Adrenal gland (tissue), 12 donors: ENCODE results near the gene CIAO3. TPM values are rescaled to one million over a fixed set of nuclear protein-coding genes. Genes with fewer than 3 reads are reported as not detected.

Experiments
- DNase-seq, 7 donors: peaks; one replicate each; pipeline ENCODE4 v3.0.0-alpha.2; 2019 to 2020
- H3K27ac ChIP-seq, 5 donors: fragments of 200-600 bp; sonication (generic) in 4 of 5; 1 replicate in 3 of 5; 2 replicates in 2 of 5; pipeline versions ENCODE4 v1.5.1 to v1.8.0; 2016 to 2020; ENCODE audit warnings: mild to moderate bottlenecking in 1 of 5
- H3K27me3 ChIP-seq: fragments of 200-600 bp; 2 replicates; pipeline ENCODE4 v1.8.0; 2021
- H3K36me3 ChIP-seq, 2 donors: fragments of 200-600 bp; replicated peaks in 1 of 2; 1 replicate in 1 of 2; 2 replicates in 1 of 2; pipeline versions ENCODE4 v1.5.1 to v1.8.0; 2018 to 2022
- H3K4me1 ChIP-seq, 2 donors: fragments of 200-600 bp; replicated peaks in 1 of 2; 1 replicate in 1 of 2; 2 replicates in 1 of 2; pipeline versions ENCODE4 v1.5.1 to v1.8.0; 2018 to 2021
- H3K4me3 ChIP-seq, 4 donors: fragments of 200-600 bp; sonication (generic) in 3 of 4; one replicate each; pipeline ENCODE4 v1.5.1; 2016 to 2018
- H3K9me3 ChIP-seq, 3 donors: fragments of 200-600 bp; sonication (generic) in 1 of 3; replicated peaks in 1 of 3; 1 replicate in 2 of 3; 2 replicates in 1 of 3; pipeline versions ENCODE4 v1.5.1 to v1.8.0; 2016 to 2021
- POLR2A ChIP-seq, 2 donors: fragments of 450-650 bp; IDR thresholded peaks; one replicate each; pipeline ENCODE4 v1.6.1; 2017; ENCODE audit warnings: antibody characterized with exemption in 2 of 2, mild to moderate bottlenecking in 2 of 2, moderate library complexity in 1 of 2
- WGBS, 4 donors: extraction: QIAGEN DNeasy Blood & Tissue Kit in 2 of 4; methylation state at CpG; one replicate each; pipeline versions ENCODE4 v1.1.5 to v1.1.7; 2013 to 2017; 5-methylcytosine and 5-hydroxymethylcytosine counted together
- intact Hi-C, 2 donors: fragments of 100-400 bp; cut with DNase I; formaldehyde crosslinking; loops; one replicate each; pipeline versions ENCODE4 v1.14.1 to v1.15.0; 2022 to 2023
- polyA plus RNA-seq, 3 donors: library from polyadenylated mRNA; stranded (reverse); fragments of 200-250 nt in 2 of 3; fragments of 350-450 nt in 1 of 3; fragmentation: Illumina TruSeq in 1 of 3; extraction: RNeasy Lipid Tissue Mini Kit (QIAGEN cat#74804) in 1 of 3; gene quantifications; one replicate each; pipeline ENCODE4 v1.2.3, GENCODE V29; 2013 to 2014
- total RNA-seq, 9 donors: library from RNA; depleted of rRNA in 4 of 9; stranded (reverse); fragments of >200 nt in 4 of 9; fragments of 120-200 nt in 1 of 9; fragmentation: NEBNext Ultra II Directional in 1 of 9; extraction: Animal tissue kit (Norgen Biotek cat#: 25700) in 1 of 9; gene quantifications; one replicate each; pipeline versions ENCODE4 v1.1.0 to v1.2.4, GENCODE V29; 2013 to 2023
- TF ChIP-seq, protein P1 (sequence below), 6 experiments: fragments of 450-650 bp in 4 of 6; fragments of 200-600 bp in 2 of 6; sonication (generic) in 1 of 6; IDR thresholded peaks; 1 replicate in 5 of 6; 2 replicates in 1 of 6; pipeline versions ENCODE4 v1.5.1 to v1.8.0; 2016 to 2021; ENCODE audit warnings: antibody characterized with exemption in 6 of 6, mild to moderate bottlenecking in 2 of 6, moderate library complexity in 1 of 6
- donor health status: healthy with polysubstance abuse.
- donor health status: Bipolar disorder and iron deficiency.
- donor health status: DM: yes; HTN: yes; CAD: no.
- donor health status: DM: no; HTN: no; CAD: no.
- donor health status: DM: no; HTN: no; CAD: no.
- donor health status: DM: yes; HTN: yes; CAD: no.

Gene CIAO3
- total and polyA plus RNA-seq, 12 donors = 8.9 to 99.4 (median 29.5) TPM

DNA sequence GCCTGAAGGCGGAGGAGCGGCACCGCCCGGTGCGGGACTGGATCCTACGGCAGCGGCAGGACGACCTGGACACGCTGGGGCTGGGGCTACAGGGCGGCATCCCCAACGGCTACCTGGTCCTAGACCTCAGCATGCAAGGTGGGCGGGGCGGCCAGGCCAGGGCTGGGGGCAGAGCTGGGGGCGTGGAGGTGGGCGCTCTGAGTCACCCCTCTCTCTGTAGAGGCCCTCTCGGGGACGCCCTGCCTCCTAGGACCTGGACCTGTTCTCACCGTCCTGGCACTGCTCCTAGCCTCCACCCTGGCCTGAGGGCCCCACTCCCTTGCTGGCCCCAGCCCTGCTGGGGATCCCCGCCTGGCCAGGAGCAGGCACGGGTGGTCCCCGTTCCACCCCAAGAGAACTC lies 27.6 kb upstream of the CIAO3 start:
- no peaks in the 10 kb centered on the region for H3K9me3 ChIP-seq
- H3K4me1 ChIP-seq = no peaks in the 10 kb centered on the region
- intact Hi-C loops = no loop called here
- H3K4me3 ChIP-seq = no peak overlapping the region
- DNase-seq = no peak
- no peak overlapping the region for H3K27ac ChIP-seq
- no peaks in the 10 kb centered on the region for H3K27me3 ChIP-seq
- TF ChIP-seq, protein P1, sequence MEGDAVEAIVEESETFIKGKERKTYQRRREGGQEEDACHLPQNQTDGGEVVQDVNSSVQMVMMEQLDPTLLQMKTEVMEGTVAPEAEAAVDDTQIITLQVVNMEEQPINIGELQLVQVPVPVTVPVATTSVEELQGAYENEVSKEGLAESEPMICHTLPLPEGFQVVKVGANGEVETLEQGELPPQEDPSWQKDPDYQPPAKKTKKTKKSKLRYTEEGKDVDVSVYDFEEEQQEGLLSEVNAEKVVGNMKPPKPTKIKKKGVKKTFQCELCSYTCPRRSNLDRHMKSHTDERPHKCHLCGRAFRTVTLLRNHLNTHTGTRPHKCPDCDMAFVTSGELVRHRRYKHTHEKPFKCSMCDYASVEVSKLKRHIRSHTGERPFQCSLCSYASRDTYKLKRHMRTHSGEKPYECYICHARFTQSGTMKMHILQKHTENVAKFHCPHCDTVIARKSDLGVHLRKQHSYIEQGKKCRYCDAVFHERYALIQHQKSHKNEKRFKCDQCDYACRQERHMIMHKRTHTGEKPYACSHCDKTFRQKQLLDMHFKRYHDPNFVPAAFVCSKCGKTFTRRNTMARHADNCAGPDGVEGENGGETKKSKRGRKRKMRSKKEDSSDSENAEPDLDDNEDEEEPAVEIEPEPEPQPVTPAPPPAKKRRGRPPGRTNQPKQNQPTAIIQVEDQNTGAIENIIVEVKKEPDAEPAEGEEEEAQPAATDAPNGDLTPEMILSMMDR (IDR thresholded peaks at IDR 0.05) = no peak
- TF ChIP-seq POLR2A (IDR thresholded peaks at IDR 0.05) = no peak
- H3K36me3 ChIP-seq = no peaks in the 10 kb centered on the region
- whole genome bisulfite sequencing, 4 donors = 55 to 86% (median 83%) methylated on average over 9 to 21 of the region's 21 CpGs

DNA sequence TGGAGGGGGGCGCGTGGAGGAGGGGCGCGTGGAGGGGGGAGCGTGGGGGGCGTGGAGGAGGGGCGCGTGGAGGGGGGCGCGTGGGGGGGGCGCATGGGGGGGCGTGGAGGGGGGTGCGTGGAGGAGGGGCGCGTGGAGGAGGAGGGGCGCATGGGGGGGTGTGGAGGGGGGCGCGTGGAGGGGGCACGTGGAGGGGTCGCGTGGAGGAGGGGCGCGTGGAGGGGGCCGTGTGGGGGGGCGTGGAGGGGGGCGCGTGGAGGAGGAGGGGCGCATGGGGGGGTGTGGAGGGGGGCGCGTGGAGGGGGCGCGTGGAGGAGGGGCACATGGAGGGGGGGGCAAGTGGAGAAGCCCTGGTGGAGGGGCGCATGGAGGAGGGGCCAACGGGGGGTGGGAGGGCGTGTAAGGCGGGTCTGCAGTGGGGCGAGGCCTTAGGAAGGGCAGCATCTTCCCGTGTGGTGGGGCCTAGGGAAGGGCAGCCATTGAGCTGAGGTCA lies 27.0 kb upstream of the CIAO3 start:
- intact Hi-C loops = no loop called here
- 20 to 60% (median 52%) methylated on average over 1 to 23 of the region's 38 CpGs for WGBS, 4 donors

DNA sequence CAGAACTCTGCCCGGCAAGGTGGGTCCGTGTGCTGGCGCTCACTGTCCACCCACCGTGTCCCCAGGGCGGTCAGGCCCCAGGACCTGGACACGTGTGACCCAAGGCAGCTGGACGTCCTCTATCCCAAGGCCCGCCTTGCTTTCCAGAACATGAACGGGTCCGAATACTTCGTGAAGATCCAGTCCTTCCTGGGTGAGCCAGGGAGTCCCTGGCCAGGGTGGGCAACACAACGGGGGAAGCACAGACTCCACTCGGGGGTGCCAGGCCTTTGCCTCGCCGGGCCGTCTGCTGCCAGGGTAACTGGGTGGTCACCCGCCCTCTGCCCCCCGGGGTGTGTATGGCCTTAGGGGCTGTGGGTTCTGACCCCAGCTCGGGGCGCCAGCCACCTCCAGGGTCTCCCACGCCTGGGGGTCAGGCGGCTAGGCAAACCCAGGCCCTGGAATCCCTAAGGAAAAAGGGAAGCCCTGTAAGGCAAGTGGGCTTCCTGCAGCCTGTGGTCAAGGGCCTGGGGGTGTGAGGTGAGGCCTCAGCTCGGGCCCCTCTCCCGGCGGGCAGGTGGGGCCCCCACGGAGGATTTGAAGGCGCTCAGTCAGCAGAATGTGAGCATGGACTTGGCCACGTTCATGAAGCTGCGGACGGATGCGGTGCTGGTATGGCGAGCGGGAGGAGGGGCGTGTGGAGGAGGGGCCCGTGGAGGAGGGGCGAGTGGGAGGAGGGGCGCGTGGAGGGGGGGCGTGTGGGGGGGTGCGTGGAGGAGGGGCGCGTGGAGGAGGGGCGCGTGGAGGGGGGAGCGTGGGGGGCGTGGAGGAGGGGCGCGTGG lies 26.2 kb upstream of the CIAO3 start:
- no peak for DNase-seq
- Histone ChIP-seq H3K4me3 (no peak overlapping the region), H3K9me3 (no peaks in the 10 kb centered on the region), H3K36me3 (no peaks in the 10 kb centered on the region), H3K27ac (no peak overlapping the region), H3K4me1 (no peaks in the 10 kb centered on the region), H3K27me3 (no peaks in the 10 kb centered on the region)
- 63 to 72% (median 67%) methylated on average over 9 to 39 of the region's 48 CpGs for WGBS, 4 donors
- intact Hi-C loops = no loop called here
- TF ChIP-seq, protein P1 (IDR thresholded peaks at IDR 0.05) = no peak
- no peak for TF ChIP-seq POLR2A (IDR thresholded peaks at IDR 0.05)

More for the DNA sequence above, 27.0 kb upstream of the CIAO3 start:
- Histone ChIP-seq H3K27ac (no peak overlapping the region), H3K9me3 (no peaks in the 10 kb centered on the region), H3K27me3 (no peaks in the 10 kb centered on the region), H3K4me1 (no peaks in the 10 kb centered on the region), H3K4me3 (no peak overlapping the region), H3K36me3 (no peaks in the 10 kb centered on the region)
- DNase-seq = no peak
- TF ChIP-seq, protein P1 (IDR thresholded peaks at IDR 0.05) = no peak
- no peak for TF ChIP-seq POLR2A (IDR thresholded peaks at IDR 0.05)

DNA sequence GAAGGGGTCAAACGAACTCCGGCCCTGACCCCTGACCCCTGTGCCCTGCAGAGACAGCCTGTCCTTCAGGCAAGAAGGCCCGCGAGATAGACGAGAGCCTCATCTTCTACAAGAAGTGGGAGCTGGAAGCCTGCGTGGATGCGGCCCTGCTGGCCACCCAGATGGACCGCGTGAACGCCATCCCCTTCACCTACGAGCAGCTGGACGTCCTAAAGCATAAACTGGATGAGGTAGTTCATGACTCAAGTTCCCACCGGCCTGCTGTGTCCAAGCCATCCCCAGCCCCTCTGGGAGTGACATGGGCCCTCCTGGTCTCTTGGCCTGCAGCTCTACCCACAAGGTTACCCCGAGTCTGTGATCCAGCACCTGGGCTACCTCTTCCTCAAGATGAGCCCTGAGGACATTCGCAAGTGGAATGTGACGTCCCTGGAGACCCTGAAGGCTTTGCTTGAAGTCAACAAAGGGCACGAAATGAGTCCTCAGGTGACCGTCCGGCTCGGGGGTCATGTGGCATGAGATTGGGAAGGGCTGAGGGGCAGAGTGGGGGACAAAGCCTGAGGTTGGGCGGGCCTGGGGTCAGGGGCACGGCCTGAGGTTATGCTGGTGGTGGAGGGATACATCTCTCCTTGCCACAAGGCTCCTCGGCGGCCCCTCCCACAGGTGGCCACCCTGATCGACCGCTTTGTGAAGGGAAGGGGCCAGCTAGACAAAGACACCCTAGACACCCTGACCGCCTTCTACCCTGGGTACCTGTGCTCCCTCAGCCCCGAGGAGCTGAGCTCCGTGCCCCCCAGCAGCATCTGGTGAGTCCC lies 25.4 kb upstream of the CIAO3 start:
- H3K4me3 ChIP-seq = no peak overlapping the region
- H3K27ac ChIP-seq = no peak overlapping the region
- no peaks in the 10 kb centered on the region for H3K9me3 ChIP-seq
- H3K4me1 ChIP-seq = no peaks in the 10 kb centered on the region
- no peak for TF ChIP-seq POLR2A (IDR thresholded peaks at IDR 0.05)
- TF ChIP-seq, protein P1 (IDR thresholded peaks at IDR 0.05) = no peak
- no peaks in the 10 kb centered on the region for H3K27me3 ChIP-seq
- DNase-seq = no peak
- no peaks in the 10 kb centered on the region for H3K36me3 ChIP-seq
- intact Hi-C loops = no loop called here
- WGBS, 4 donors = 82 to 87% (median 83%) methylated on average over 17 to 29 of the region's 29 CpGs
